GM12878 (cell line): ENCODE measurements around the gene FANCC. TPM values are rescaled to one million over a fixed set of nuclear protein-coding genes. Genes with fewer than 3 reads are reported as not detected.

Source experiments
- ATAC-seq: fragments of 200-7000 bp; cut with Tn5 transposase; 3 replicates; pipeline ENCODE4 v1.9.1; 2020; ENCODE audit warnings: mild to moderate bottlenecking, moderate library complexity
- BruUV-seq: library from RNA; stranded (reverse); fragments of 400-500 nt; replicated peaks from 2 replicates; lab custom pipeline; 2021; lab: Mats Ljungman, UMichigan
- CTCF ChIA-PET: fragments of 300-600 bp; sonication (Branson Sonifier 250); formaldehyde crosslinking; extraction: SDS; loops from one replicate; lab custom pipeline; 2021; ENCODE audit warnings: inconsistent platforms; lab: Yijun Ruan, JAX
- POLR2A ChIA-PET: fragments of 350-600 bp; formaldehyde crosslinking; extraction: SDS; loops from one replicate; lab custom pipeline; 2021; ENCODE audit warnings: inconsistent platforms; lab: Charles Lee
- RAD21 ChIA-PET: fragments of 300-600 bp; sonication (Branson Sonifier 250); formaldehyde crosslinking; loops from one replicate; lab custom pipeline; 2023; ENCODE audit warnings: antibody characterized with exemption; ENCODE audit not compliant: unreplicated experiment; lab: Charles Lee
- SMC1A ChIA-PET: fragments of 300-600 bp; sonication (Branson Sonifier 250); formaldehyde crosslinking; loops from one replicate; lab custom pipeline; 2023; ENCODE audit not compliant: unreplicated experiment, uncharacterized antibody; lab: Charles Lee
- DNase-seq: peaks from one replicate; pipeline ENCODE4 v3.0.0-alpha.2; 2011; ENCODE audit warnings: low read depth, low spot score
- FAIRE-seq: peaks from 3 replicates; lab custom pipeline; 2011; peaks lifted over from hg19 to GRCh38; lab: Jason Lieb, UNC
- H2AFZ ChIP-seq: 2 replicates; pipeline ENCODE4 v1.6.0; 2011; ENCODE audit warnings: low read depth, low read length, control low read depth; ENCODE audit not compliant: control insufficient read depth
- H3K27ac ChIP-seq: 2 replicates; pipeline ENCODE4 v1.5.1; 2011; ENCODE audit warnings: control low read depth; ENCODE audit not compliant: control insufficient read depth, insufficient read depth
- H3K27me3 ChIP-seq, 2 experiments: replicated peaks in 1 of 2; 2 replicates each; pipeline versions ENCODE4 v1.6.0 to v1.6.1; 2011; ENCODE audit warnings: low read length in 1 of 2; ENCODE audit not compliant: control insufficient read depth in 2 of 2, insufficient read depth in 2 of 2
- H3K36me3 ChIP-seq, 2 experiments: 2 replicates each; pipeline ENCODE4 v1.5.1; 2011; ENCODE audit warnings: low read length in 1 of 2; ENCODE audit not compliant: control insufficient read depth in 2 of 2, insufficient read depth in 2 of 2
- H3K4me1 ChIP-seq: 2 replicates; pipeline ENCODE4 v1.6.1; 2011; ENCODE audit warnings: mild to moderate bottlenecking, low read length, moderate library complexity, mixed read lengths; ENCODE audit not compliant: control insufficient read depth, insufficient read depth
- H3K4me2 ChIP-seq: 2 replicates; pipeline ENCODE4 v1.6.0; 2011; ENCODE audit warnings: control low read depth; ENCODE audit not compliant: control insufficient read depth, insufficient read depth
- H3K4me3 ChIP-seq: fragments of 200-600 bp; sonication (generic); 2 replicates; pipeline ENCODE4 v1.5.1; 2016
- H3K79me2 ChIP-seq: 2 replicates; pipeline ENCODE4 v1.6.0; 2011; ENCODE audit warnings: low read length; ENCODE audit not compliant: control insufficient read depth, insufficient read depth
- H3K9ac ChIP-seq: 2 replicates; pipeline ENCODE4 v1.8.0; 2011; ENCODE audit warnings: low read length, control low read depth, mixed read lengths; ENCODE audit not compliant: control insufficient read depth, insufficient read depth
- H3K9me3 ChIP-seq: replicated peaks from 3 replicates; pipeline ENCODE4 v1.5.1; 2011; ENCODE audit warnings: mild to moderate bottlenecking, low read length; ENCODE audit not compliant: control insufficient read depth, insufficient read depth
- H4K20me1 ChIP-seq: 2 replicates; pipeline ENCODE4 v1.6.0; 2011; ENCODE audit not compliant: control insufficient read depth, insufficient read depth
- CBX5 ChIP-seq: sonication (generic); IDR thresholded peaks from 2 replicates; pipeline ENCODE4 v1.6.1; 2016; ENCODE audit warnings: low read depth, moderate library complexity, mild to moderate bottlenecking, inconsistent platforms
- EP300 ChIP-seq, 2 experiments: fragments of 150-350 bp in 1 of 2; IDR thresholded peaks; 2 replicates each; pipeline ENCODE4 v1.6.1; 2011 to 2012; ENCODE audit warnings: low read depth in 2 of 2, low read length in 2 of 2, borderline replicate concordance in 1 of 2, improper control_type of control experiment in 1 of 2, inconsistent platforms in 1 of 2; ENCODE audit not compliant: control insufficient read depth in 1 of 2
- IRF4 ChIP-seq: IDR thresholded peaks from 2 replicates; pipeline ENCODE4 v1.6.1; 2011; ENCODE audit warnings: low read depth, low read length
- MXI1 ChIP-seq: fragments of 150-350 bp; IDR thresholded peaks from 2 replicates; pipeline ENCODE4 v1.6.1; 2011; ENCODE audit warnings: low read depth, mild to moderate bottlenecking, inconsistent platforms, low read length, improper control_type of control experiment
- RCOR1 ChIP-seq: conservative IDR thresholded peaks from 2 replicates; pipeline ENCODE4 v1.6.1; 2012; ENCODE audit warnings: low read depth, low read length, improper control_type of control experiment
- SMAD1 ChIP-seq: fragments of 450-650 bp; IDR thresholded peaks from 2 replicates; pipeline ENCODE4 v1.6.1; 2018; ENCODE audit warnings: mild to moderate bottlenecking, low read depth; ENCODE audit not compliant: partially characterized antibody
- SREBF1 ChIP-seq: IDR thresholded peaks from 2 replicates; pipeline ENCODE4 v1.6.1; 2012; ENCODE audit warnings: mild to moderate bottlenecking, low read length
- SRF ChIP-seq, 2 experiments: IDR thresholded peaks; 2 replicates each; pipeline ENCODE4 v1.6.1; 2011; ENCODE audit warnings: low read depth in 2 of 2, low read length in 2 of 2, mild to moderate bottlenecking in 1 of 2, moderate library complexity in 1 of 2
- SUZ12 ChIP-seq: fragments of 200-600 bp; sonication (generic); IDR thresholded peaks from one replicate; pipeline ENCODE4 v1.6.1; 2018; ENCODE audit warnings: antibody characterized with exemption, mild to moderate bottlenecking; ENCODE audit not compliant: unreplicated experiment
- TCF7 ChIP-seq: IDR thresholded peaks from 2 replicates; pipeline ENCODE4 v1.6.1; 2014; ENCODE audit warnings: antibody characterized with exemption, borderline replicate concordance
- ZNF592 ChIP-seq: fragments of 450-650 bp; IDR thresholded peaks from 2 replicates; pipeline ENCODE4 v1.6.1; 2017; ENCODE audit warnings: mild to moderate bottlenecking, moderate library complexity
- WGBS: methylation state at CpG from one replicate; pipeline ENCODE4 v1.1.6; 2016; ENCODE audit warnings: low lambda C conversion rate; ENCODE audit not compliant: insufficient replicate concordance, insufficient coverage; ENCODE audit errors: missing lambda C conversion rate; 5-methylcytosine and 5-hydroxymethylcytosine counted together
- in situ Hi-C: fragments of 300-500 bp; cut with MboI; formaldehyde crosslinking; loops from 9 replicates; pipeline ENCODE4 v1.14.3; 2018; ENCODE audit warnings: mixed read lengths
- intact Hi-C: fragments of 100-400 bp; cut with micrococcal nuclease; formaldehyde crosslinking; loops from one replicate; pipeline ENCODE4 v1.14.2; 2022; ENCODE audit not compliant: unreplicated experiment
- polyA plus RNA-seq, 11 experiments: library from polyadenylated mRNA; depleted of rRNA in 4 of 11; unstranded in 6 of 11; stranded (reverse) in 5 of 11; fragments of >200 nt; fragmentation: Nextera tagmentation in 4 of 11; fragmentation: Illumina TruSeq in 1 of 11; extraction: Ambion mirVana in 4 of 11; extraction: Trizol in 1 of 11; gene quantifications; 1 replicate in 1 of 11; 2 replicates in 10 of 11; pipeline versions ENCODE4 v1.2.1 to v1.2.3, GENCODE V29; 2011 to 2016; ENCODE audit warnings: inconsistent platforms in 2 of 11, missing spikeins in 2 of 11, low read depth in 1 of 11
- total RNA-seq, 4 experiments: library from RNA; depleted of rRNA in 3 of 4; stranded (reverse); fragments of >200 nt in 3 of 4; fragmentation: Illumina TruSeq in 1 of 4; extraction: Trizol in 1 of 4; gene quantifications; 2 replicates each; pipeline versions ENCODE4 v1.2.1 to v1.2.3, GENCODE V29; 2013 to 2021
- TF ChIP-seq, protein P1 (sequence below): IDR thresholded peaks from 2 replicates; pipeline ENCODE4 v1.6.1; 2011; ENCODE audit warnings: borderline replicate concordance, low read depth, mild to moderate bottlenecking, moderate library complexity, low read length; ENCODE audit not compliant: insufficient read depth, poor library complexity, severe bottlenecking
- TF ChIP-seq, protein P2 (sequence below), 3 experiments: IDR thresholded peaks in 2 of 3; conservative IDR thresholded peaks in 1 of 3; 2 replicates each; pipeline ENCODE4 v1.5.1; 2011; ENCODE audit warnings: low read depth in 3 of 3, low read length in 3 of 3, mild to moderate bottlenecking in 3 of 3, control low read depth in 2 of 3, moderate library complexity in 2 of 3, inconsistent platforms in 1 of 3, mixed read lengths in 1 of 3; ENCODE audit not compliant: control insufficient read depth in 2 of 3, insufficient read depth in 1 of 3; ENCODE audit errors: extremely low read depth in 1 of 3

FANCC gene
- total and polyA plus RNA-seq, 10 of the 15 experiments (the other 5 are each of a cell fraction or from before 2014, with no cell fraction given), result 1.2 to 16.8 (median 10.5) TPM

GRCh38 chr9:95082401-95083084, 235.0 kb downstream of the FANCC start:
- POLR2A ChIA-PET, result interaction anchor here (0.5 kb wide), 1 partner anchor 866 kb away, joined by 3 read pairs; no protein-coding TSS in a partner anchor
- intact Hi-C loops, result no loop called here

More at GRCh38 chr9:95082401-95083084, 235.0 kb downstream of the FANCC start:
- DNase-seq, result no peak
- RAD21 ChIA-PET, result no interaction called here
- no peaks in the 10 kb centered on the region for H3K79me2 ChIP-seq
- H3K4me1 ChIP-seq, result no peaks in the 10 kb centered on the region
- H3K36me3 ChIP-seq, result peaks cover 2 to 16% of the 10 kb centered on the region in 2 experiments; a peak in 3 of 4 replicates
- no peak overlapping the region for H3K4me3 ChIP-seq
- no peak overlapping the region for H3K4me2 ChIP-seq
- 83% methylated on average over 18 of the region's 18 CpGs for WGBS
- H2AFZ ChIP-seq, result no peak overlapping the region
- in situ Hi-C loops, result no loop called here
- TF ChIP-seq SREBF1 (no peak), CBX5 (no peak), RCOR1 (no peak), ZNF592 (no peak), SRF (IDR thresholded peaks at IDR 0.05; ENCODE audit: low read depth in 2 of 2, low read length in 2 of 2) (no peak), SMAD1 (no peak), MXI1 (no peak), SUZ12 (no peak), IRF4 (no peak), EP300 (IDR thresholded peaks at IDR 0.05; ENCODE audit: borderline replicate concordance in 1 of 2, control insufficient read depth in 1 of 2, low read depth in 2 of 2, low read length in 2 of 2) (no peak), TCF7 (no peak)
- TF ChIP-seq, protein P1, sequence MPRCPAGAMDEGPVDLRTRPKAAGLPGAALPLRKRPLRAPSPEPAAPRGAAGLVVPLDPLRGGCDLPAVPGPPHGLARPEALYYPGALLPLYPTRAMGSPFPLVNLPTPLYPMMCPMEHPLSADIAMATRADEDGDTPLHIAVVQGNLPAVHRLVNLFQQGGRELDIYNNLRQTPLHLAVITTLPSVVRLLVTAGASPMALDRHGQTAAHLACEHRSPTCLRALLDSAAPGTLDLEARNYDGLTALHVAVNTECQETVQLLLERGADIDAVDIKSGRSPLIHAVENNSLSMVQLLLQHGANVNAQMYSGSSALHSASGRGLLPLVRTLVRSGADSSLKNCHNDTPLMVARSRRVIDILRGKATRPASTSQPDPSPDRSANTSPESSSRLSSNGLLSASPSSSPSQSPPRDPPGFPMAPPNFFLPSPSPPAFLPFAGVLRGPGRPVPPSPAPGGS, result no peak
- TF ChIP-seq, protein P2, sequence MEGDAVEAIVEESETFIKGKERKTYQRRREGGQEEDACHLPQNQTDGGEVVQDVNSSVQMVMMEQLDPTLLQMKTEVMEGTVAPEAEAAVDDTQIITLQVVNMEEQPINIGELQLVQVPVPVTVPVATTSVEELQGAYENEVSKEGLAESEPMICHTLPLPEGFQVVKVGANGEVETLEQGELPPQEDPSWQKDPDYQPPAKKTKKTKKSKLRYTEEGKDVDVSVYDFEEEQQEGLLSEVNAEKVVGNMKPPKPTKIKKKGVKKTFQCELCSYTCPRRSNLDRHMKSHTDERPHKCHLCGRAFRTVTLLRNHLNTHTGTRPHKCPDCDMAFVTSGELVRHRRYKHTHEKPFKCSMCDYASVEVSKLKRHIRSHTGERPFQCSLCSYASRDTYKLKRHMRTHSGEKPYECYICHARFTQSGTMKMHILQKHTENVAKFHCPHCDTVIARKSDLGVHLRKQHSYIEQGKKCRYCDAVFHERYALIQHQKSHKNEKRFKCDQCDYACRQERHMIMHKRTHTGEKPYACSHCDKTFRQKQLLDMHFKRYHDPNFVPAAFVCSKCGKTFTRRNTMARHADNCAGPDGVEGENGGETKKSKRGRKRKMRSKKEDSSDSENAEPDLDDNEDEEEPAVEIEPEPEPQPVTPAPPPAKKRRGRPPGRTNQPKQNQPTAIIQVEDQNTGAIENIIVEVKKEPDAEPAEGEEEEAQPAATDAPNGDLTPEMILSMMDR (IDR thresholded peaks at IDR 0.05 in 2 of 3, conservative IDR thresholded peaks at IDR 0.05 in 1 of 3; ENCODE audit: control insufficient read depth in 2 of 3, extremely low read depth in 1 of 3, insufficient read depth in 1 of 3, low read depth in 3 of 3, low read length in 3 of 3), result no peak
- TF ChIP-seq, all 136 proteins: peak for 0
- ATAC-seq, result no peak
- BruUV-seq, result no TSS peak
- Histone ChIP-seq H3K27ac (no peak overlapping the region), H3K9ac (no peak overlapping the region), H3K9me3 (no peaks in the 10 kb centered on the region), H4K20me1 (no peaks in the 10 kb centered on the region), H3K27me3 (no peaks in the 10 kb centered on the region)
- no peak for FAIRE-seq
- SMC1A ChIA-PET, result no interaction called here
- CTCF ChIA-PET, result no interaction called here
